HG02610 (cell line): Measurements from ENCODE around the gene NEIL3.
A peak's percentile ranks its signal among the peaks of the same experiment; 100 is the strongest.

ENCODE experiments used
- ATAC-seq: cut with Tn5 transposase; IDR thresholded peaks from one replicate; pipeline ENCODE4 v1.9.1; 2021; ENCODE audit warnings: mild to moderate bottlenecking, moderate library complexity; ENCODE audit not compliant: unreplicated experiment

The NEIL3 gene

GRCh38 chr4:177309522-177310371 is at the start of gene NEIL3:
Gene NEIL3, plus strand, starts transcription at chr4:177309874. Its CDS starts 80 bp downstream, at chr4:177309954.
- peak; percentile 91 for ATAC-seq

GRCh38 chr4:177263818-177264217 is 45.9 kb upstream of the NEIL3 start:
- ATAC-seq: no peak

GRCh38 chr4:177264788-177265422 is 44.8 kb upstream of the NEIL3 start:
- no peak for ATAC-seq

- ATAC-seq: no peak
These were observed 43.9 kb upstream of the NEIL3 start for GRCh38 chr4:177265729-177266128.

GRCh38 chr4:177266506-177266905 is 43.2 kb upstream of the NEIL3 start:
- no peak for ATAC-seq

GRCh38 chr4:177267911-177268310 is 41.8 kb upstream of the NEIL3 start:
- ATAC-seq: no peak

GRCh38 chr4:177271091-177271490 is 38.6 kb upstream of the NEIL3 start:
- no peak for ATAC-seq

- ATAC-seq: no peak
These were observed 37.5 kb upstream of the NEIL3 start for GRCh38 chr4:177271915-177272766.

- ATAC-seq: no peak
These were observed 33.7 kb upstream of the NEIL3 start for GRCh38 chr4:177275999-177276398.

GRCh38 chr4:177281351-177281909 is 28.2 kb upstream of the NEIL3 start:
- no peak for ATAC-seq

- no peak for ATAC-seq
These were observed 27.3 kb upstream of the NEIL3 start for GRCh38 chr4:177282284-177282835.

GRCh38 chr4:177283167-177283566 is 26.5 kb upstream of the NEIL3 start:
- ATAC-seq: no peak

- no peak for ATAC-seq
These were observed 23.7 kb upstream of the NEIL3 start for GRCh38 chr4:177285953-177286352.

- no peak for ATAC-seq
These were observed 22.4 kb upstream of the NEIL3 start for GRCh38 chr4:177287255-177287654.

- ATAC-seq: no peak
These were observed 21.3 kb upstream of the NEIL3 start for GRCh38 chr4:177288335-177288734.

- no peak for ATAC-seq
These were observed 18.9 kb upstream of the NEIL3 start for GRCh38 chr4:177290780-177291179.

GRCh38 chr4:177292171-177292570 is 17.5 kb upstream of the NEIL3 start:
- no peak for ATAC-seq

- no peak for ATAC-seq
These were observed 16.3 kb upstream of the NEIL3 start for GRCh38 chr4:177293208-177294033.

GRCh38 chr4:177297785-177298391 is 11.8 kb upstream of the NEIL3 start:
- no peak for ATAC-seq
